Adrenal gland (tissue), 5 donors: ENCODE measurements around the gene TGM4.
"Not testable (repeated sequence)": the region's sequence is repeated elsewhere in the genome, so short reads cannot be mapped to it uniquely, and the experiment has no call there.

Experiments used
- POLR2A ChIP-seq, 2 donors: fragments of 450-650 bp; IDR thresholded peaks; one replicate each; pipeline ENCODE4 v1.6.1; 2017; ENCODE audit warnings: antibody characterized with exemption in 2 of 2, mild to moderate bottlenecking in 2 of 2, moderate library complexity in 1 of 2
- TF ChIP-seq, protein P1 (sequence below), 6 experiments: fragments of 450-650 bp in 4 of 6; fragments of 200-600 bp in 2 of 6; sonication (generic) in 1 of 6; IDR thresholded peaks; 1 replicate in 5 of 6; 2 replicates in 1 of 6; pipeline versions ENCODE4 v1.5.1 to v1.8.0; 2016 to 2021; ENCODE audit warnings: antibody characterized with exemption in 6 of 6, mild to moderate bottlenecking in 2 of 6, moderate library complexity in 1 of 6
- donor health status: DM: no; HTN: no; CAD: no.

DNA sequence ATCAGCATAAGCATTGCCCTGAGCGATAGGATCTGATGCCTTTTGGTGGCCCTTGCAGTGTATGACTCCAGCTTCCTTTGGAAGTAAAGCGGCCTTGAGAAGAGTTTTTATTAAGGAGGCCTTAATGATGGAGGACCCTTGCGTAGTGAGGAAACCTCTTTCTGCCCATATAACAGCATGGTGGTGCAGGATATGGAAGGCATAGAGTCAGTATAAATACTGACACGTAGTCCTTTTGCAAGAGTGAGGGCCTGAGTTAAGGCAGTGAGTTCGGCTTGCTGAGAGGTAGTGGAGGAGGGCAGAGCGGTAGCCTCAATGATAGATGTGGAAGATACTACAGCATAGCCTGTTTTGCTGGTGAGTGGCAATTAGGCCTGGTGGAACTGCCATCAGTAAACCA, 17.7 kb upstream of the TGM4 start:
- TF ChIP-seq, protein P1, sequence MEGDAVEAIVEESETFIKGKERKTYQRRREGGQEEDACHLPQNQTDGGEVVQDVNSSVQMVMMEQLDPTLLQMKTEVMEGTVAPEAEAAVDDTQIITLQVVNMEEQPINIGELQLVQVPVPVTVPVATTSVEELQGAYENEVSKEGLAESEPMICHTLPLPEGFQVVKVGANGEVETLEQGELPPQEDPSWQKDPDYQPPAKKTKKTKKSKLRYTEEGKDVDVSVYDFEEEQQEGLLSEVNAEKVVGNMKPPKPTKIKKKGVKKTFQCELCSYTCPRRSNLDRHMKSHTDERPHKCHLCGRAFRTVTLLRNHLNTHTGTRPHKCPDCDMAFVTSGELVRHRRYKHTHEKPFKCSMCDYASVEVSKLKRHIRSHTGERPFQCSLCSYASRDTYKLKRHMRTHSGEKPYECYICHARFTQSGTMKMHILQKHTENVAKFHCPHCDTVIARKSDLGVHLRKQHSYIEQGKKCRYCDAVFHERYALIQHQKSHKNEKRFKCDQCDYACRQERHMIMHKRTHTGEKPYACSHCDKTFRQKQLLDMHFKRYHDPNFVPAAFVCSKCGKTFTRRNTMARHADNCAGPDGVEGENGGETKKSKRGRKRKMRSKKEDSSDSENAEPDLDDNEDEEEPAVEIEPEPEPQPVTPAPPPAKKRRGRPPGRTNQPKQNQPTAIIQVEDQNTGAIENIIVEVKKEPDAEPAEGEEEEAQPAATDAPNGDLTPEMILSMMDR (IDR thresholded peaks at IDR 0.05) = not testable (repeated sequence)
- TF ChIP-seq POLR2A (IDR thresholded peaks at IDR 0.05) = not testable (repeated sequence)
